WTC11 (cell line): ENCODE measurements around the gene LRRC14B. TPM values are rescaled to one million over a fixed set of nuclear protein-coding genes. Genes with fewer than 3 reads are reported as not detected.

Experiments used
- AR ChIP-seq: fragments of 250-450 bp; sonication (Bioruptor Pico); IDR thresholded peaks from 2 replicates; pipeline ENCODE4 v1.9.0; 2021; ENCODE audit warnings: mild to moderate bottlenecking
- ERG ChIP-seq: fragments of 250-450 bp; sonication (Bioruptor Pico); IDR thresholded peaks from 2 replicates; pipeline ENCODE4 v1.8.0; 2021; ENCODE audit warnings: mild to moderate bottlenecking
- ETV6 ChIP-seq: sonication (generic); formaldehyde crosslinking; IDR thresholded peaks from 2 replicates; pipeline ENCODE4 v1.8.1; 2022; ENCODE audit warnings: mild to moderate bottlenecking, missing genetic modification reagents
- GABPB1 ChIP-seq: sonication (generic); formaldehyde crosslinking; IDR thresholded peaks from 2 replicates; pipeline ENCODE4 v1.8.1; 2023; ENCODE audit warnings: mild to moderate bottlenecking, missing genetic modification reagents
- JUN ChIP-seq: sonication (generic); formaldehyde crosslinking; IDR thresholded peaks from 2 replicates; pipeline ENCODE4 v1.8.0; 2023; ENCODE audit warnings: mild to moderate bottlenecking, missing genetic modification reagents
- MYBL2 ChIP-seq: sonication (generic); formaldehyde crosslinking; IDR thresholded peaks from 2 replicates; pipeline ENCODE4 v1.8.1; 2023; ENCODE audit warnings: mild to moderate bottlenecking, moderate library complexity, missing genetic modification reagents
- NFYB ChIP-seq: sonication (generic); formaldehyde crosslinking; conservative IDR thresholded peaks from 2 replicates; pipeline ENCODE4 v1.8.0; 2022; ENCODE audit warnings: low read depth, missing genetic modification reagents
- NR1H2 ChIP-seq: sonication (generic); formaldehyde crosslinking; IDR thresholded peaks from 2 replicates; pipeline ENCODE4 v1.9.0; 2021; ENCODE audit warnings: mild to moderate bottlenecking, moderate library complexity, missing genetic modification reagents
- PREB ChIP-seq: sonication (generic); formaldehyde crosslinking; IDR thresholded peaks from 2 replicates; pipeline ENCODE4 v1.8.1; 2022; ENCODE audit warnings: mild to moderate bottlenecking, missing genetic modification reagents, moderate library complexity, borderline replicate concordance
- SOX15 ChIP-seq: fragments of 250-450 bp; sonication (Bioruptor Pico); IDR thresholded peaks from 2 replicates; pipeline ENCODE4 v1.9.0; 2021; ENCODE audit warnings: mild to moderate bottlenecking
- SP1 ChIP-seq: sonication (generic); formaldehyde crosslinking; conservative IDR thresholded peaks from 2 replicates; pipeline ENCODE4 v1.8.1; 2022; ENCODE audit warnings: missing genetic modification reagents
- ZNF396 ChIP-seq: fragments of 250-450 bp; sonication (Bioruptor Pico); IDR thresholded peaks from 2 replicates; pipeline ENCODE4 v1.8.0; 2021; ENCODE audit warnings: mild to moderate bottlenecking, moderate library complexity, borderline replicate concordance
- ZNF423 ChIP-seq: fragments of 250-450 bp; sonication (Bioruptor Pico); IDR thresholded peaks from 2 replicates; pipeline ENCODE4 v2.1.2; 2022; ENCODE audit warnings: mild to moderate bottlenecking, moderate library complexity
- ZNF425 ChIP-seq: fragments of 250-450 bp; sonication (Bioruptor Pico); conservative IDR thresholded peaks from 2 replicates; pipeline ENCODE4 v1.9.0; 2021; ENCODE audit warnings: mild to moderate bottlenecking
- total RNA-seq: library from RNA; stranded (reverse); gene quantifications from 3 replicates; pipeline ENCODE4 v1.2.3, GENCODE V29; 2021
- TF ChIP-seq, protein P1 (sequence below): sonication (generic); formaldehyde crosslinking; IDR thresholded peaks from 2 replicates; pipeline ENCODE4 v1.8.1; 2022; ENCODE audit warnings: missing genetic modification reagents, borderline replicate concordance
- TF ChIP-seq, protein P2 (sequence below): sonication (generic); formaldehyde crosslinking; IDR thresholded peaks from 2 replicates; pipeline ENCODE4 v1.8.1; 2022; ENCODE audit warnings: mild to moderate bottlenecking, moderate library complexity, missing genetic modification reagents
- TF ChIP-seq, protein P3 (sequence below): sonication (generic); formaldehyde crosslinking; conservative IDR thresholded peaks from 2 replicates; pipeline ENCODE4 v1.8.1; 2022; ENCODE audit warnings: mild to moderate bottlenecking, missing genetic modification reagents
- TF ChIP-seq, protein P4 (sequence below): sonication (generic); formaldehyde crosslinking; IDR thresholded peaks from 2 replicates; pipeline ENCODE4 v1.8.0; 2023; ENCODE audit warnings: missing genetic modification reagents
- TF ChIP-seq, protein P5 (sequence below): sonication (generic); formaldehyde crosslinking; IDR thresholded peaks from 2 replicates; pipeline ENCODE4 v1.8.1; 2022; ENCODE audit warnings: low read depth, missing genetic modification reagents, borderline replicate concordance
- TF ChIP-seq, protein P6 (sequence below): sonication (generic); formaldehyde crosslinking; IDR thresholded peaks from 2 replicates; pipeline ENCODE4 v1.8.1; 2023; ENCODE audit warnings: mild to moderate bottlenecking, missing genetic modification reagents

LRRC14B gene
- total RNA-seq, 1 experiment from 2014 or later: not detected

- TF ChIP-seq, protein P1, sequence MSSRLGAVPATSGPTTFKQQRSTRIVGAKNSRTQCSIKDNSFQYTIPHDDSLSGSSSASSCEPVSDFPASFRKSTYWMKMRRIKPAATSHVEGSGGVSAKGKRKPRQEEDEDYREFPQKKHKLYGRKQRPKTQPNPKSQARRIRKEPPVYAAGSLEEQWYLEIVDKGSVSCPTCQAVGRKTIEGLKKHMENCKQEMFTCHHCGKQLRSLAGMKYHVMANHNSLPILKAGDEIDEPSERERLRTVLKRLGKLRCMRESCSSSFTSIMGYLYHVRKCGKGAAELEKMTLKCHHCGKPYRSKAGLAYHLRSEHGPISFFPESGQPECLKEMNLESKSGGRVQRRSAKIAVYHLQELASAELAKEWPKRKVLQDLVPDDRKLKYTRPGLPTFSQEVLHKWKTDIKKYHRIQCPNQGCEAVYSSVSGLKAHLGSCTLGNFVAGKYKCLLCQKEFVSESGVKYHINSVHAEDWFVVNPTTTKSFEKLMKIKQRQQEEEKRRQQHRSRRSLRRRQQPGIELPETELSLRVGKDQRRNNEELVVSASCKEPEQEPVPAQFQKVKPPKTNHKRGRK (CRISPR knock-in tag): no peak
- TF ChIP-seq NFYB (CRISPR knock-in tag) (0 out of 2 replicates have a peak, but pooled peaks have one; percentile 5), ERG (no peak), JUN (CRISPR knock-in tag) (0 out of 2 replicates have a peak, but pooled peaks have one; percentile 17), MYBL2 (CRISPR knock-in tag) (no peak), ZNF396 (CRISPR knock-in tag) (no peak), GABPB1 (CRISPR knock-in tag) (no peak), NR1H2 (CRISPR knock-in tag) (no peak), AR (CRISPR knock-in tag) (no peak), ZNF425 (no peak), SOX15 (CRISPR knock-in tag) (no peak), PREB (no peak), SP1 (CRISPR knock-in tag) (no peak), ZNF423 (no peak), ETV6 (CRISPR knock-in tag) (no peak)
- TF ChIP-seq, protein P2, sequence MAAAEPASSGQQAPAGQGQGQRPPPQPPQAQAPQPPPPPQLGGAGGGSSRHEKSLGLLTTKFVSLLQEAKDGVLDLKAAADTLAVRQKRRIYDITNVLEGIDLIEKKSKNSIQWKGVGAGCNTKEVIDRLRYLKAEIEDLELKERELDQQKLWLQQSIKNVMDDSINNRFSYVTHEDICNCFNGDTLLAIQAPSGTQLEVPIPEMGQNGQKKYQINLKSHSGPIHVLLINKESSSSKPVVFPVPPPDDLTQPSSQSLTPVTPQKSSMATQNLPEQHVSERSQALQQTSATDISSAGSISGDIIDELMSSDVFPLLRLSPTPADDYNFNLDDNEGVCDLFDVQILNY (CRISPR knock-in tag): no peak
- TF ChIP-seq, protein P3, sequence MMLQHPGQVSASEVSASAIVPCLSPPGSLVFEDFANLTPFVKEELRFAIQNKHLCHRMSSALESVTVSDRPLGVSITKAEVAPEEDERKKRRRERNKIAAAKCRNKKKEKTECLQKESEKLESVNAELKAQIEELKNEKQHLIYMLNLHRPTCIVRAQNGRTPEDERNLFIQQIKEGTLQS (CRISPR knock-in tag): no peak
- TF ChIP-seq, protein P4, sequence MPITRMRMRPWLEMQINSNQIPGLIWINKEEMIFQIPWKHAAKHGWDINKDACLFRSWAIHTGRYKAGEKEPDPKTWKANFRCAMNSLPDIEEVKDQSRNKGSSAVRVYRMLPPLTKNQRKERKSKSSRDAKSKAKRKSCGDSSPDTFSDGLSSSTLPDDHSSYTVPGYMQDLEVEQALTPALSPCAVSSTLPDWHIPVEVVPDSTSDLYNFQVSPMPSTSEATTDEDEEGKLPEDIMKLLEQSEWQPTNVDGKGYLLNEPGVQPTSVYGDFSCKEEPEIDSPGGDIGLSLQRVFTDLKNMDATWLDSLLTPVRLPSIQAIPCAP (CRISPR knock-in tag): no peak
- TF ChIP-seq, protein P5, sequence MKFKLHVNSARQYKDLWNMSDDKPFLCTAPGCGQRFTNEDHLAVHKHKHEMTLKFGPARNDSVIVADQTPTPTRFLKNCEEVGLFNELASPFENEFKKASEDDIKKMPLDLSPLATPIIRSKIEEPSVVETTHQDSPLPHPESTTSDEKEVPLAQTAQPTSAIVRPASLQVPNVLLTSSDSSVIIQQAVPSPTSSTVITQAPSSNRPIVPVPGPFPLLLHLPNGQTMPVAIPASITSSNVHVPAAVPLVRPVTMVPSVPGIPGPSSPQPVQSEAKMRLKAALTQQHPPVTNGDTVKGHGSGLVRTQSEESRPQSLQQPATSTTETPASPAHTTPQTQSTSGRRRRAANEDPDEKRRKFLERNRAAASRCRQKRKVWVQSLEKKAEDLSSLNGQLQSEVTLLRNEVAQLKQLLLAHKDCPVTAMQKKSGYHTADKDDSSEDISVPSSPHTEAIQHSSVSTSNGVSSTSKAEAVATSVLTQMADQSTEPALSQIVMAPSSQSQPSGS: no peak
- TF ChIP-seq, protein P6, sequence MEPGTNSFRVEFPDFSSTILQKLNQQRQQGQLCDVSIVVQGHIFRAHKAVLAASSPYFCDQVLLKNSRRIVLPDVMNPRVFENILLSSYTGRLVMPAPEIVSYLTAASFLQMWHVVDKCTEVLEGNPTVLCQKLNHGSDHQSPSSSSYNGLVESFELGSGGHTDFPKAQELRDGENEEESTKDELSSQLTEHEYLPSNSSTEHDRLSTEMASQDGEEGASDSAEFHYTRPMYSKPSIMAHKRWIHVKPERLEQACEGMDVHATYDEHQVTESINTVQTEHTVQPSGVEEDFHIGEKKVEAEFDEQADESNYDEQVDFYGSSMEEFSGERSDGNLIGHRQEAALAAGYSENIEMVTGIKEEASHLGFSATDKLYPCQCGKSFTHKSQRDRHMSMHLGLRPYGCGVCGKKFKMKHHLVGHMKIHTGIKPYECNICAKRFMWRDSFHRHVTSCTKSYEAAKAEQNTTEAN (CRISPR knock-in tag): no peak
These were observed 27.4 kb downstream of the LRRC14B start (continued) for GRCh38 chr5:218457-219291.
